OCI-LY1 (cell line): Measurements from ENCODE around the gene BCO2.

Experiments
- EZH2 ChIP-seq: fragments of 200-600 bp; sonication (generic), shearing (Covaris generic); IDR thresholded peaks from 2 replicates; pipeline ENCODE4 v1.8.0; 2017; ENCODE audit warnings: borderline replicate concordance, mixed run types, mild to moderate bottlenecking, antibody characterized with exemption, low read length, moderate library complexity, mixed read lengths
- TF ChIP-seq, protein P1 (sequence below): fragments of 200-600 bp; sonication (generic), shearing (Covaris generic); IDR thresholded peaks from 2 replicates; pipeline ENCODE4 v1.5.1; 2017; ENCODE audit warnings: mild to moderate bottlenecking, antibody characterized with exemption, low read length, moderate library complexity, mixed read lengths

- TF ChIP-seq, protein P1, sequence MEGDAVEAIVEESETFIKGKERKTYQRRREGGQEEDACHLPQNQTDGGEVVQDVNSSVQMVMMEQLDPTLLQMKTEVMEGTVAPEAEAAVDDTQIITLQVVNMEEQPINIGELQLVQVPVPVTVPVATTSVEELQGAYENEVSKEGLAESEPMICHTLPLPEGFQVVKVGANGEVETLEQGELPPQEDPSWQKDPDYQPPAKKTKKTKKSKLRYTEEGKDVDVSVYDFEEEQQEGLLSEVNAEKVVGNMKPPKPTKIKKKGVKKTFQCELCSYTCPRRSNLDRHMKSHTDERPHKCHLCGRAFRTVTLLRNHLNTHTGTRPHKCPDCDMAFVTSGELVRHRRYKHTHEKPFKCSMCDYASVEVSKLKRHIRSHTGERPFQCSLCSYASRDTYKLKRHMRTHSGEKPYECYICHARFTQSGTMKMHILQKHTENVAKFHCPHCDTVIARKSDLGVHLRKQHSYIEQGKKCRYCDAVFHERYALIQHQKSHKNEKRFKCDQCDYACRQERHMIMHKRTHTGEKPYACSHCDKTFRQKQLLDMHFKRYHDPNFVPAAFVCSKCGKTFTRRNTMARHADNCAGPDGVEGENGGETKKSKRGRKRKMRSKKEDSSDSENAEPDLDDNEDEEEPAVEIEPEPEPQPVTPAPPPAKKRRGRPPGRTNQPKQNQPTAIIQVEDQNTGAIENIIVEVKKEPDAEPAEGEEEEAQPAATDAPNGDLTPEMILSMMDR: no peak
- no peak for TF ChIP-seq EZH2
Observed at GRCh38 chr11:112248201-112248600, 72.9 kb downstream of the BCO2 start.
